ENCODE data around the gene STON2. TPM values are rescaled to one million over a fixed set of nuclear protein-coding genes. Genes with fewer than 3 reads are reported as not detected.
"Not testable (repeated sequence)": the region's sequence is repeated elsewhere in the genome, so short reads cannot be mapped to it uniquely, and the experiment has no call there.

STON2 gene
- total RNA-seq, 1 donor from 2014 or later: not detected

DNA sequence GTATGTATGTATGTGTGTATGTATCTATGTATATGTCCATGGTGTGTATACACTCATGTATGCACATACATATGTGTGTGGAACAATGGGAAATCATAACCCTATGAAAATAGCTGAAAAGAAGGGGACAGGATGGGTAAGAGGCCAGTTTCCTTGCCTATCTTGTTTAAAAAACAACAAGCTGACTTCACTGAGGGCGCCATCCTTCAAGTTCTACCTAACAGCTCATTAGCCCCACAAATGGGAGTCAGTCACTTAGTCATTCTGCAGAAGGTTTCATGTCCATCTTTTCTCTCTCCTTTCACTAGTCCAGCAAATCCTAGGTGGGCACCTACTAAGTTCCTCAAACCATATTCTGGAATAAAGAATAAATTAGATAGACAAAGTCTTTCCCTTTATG, 14.7 kb downstream of the STON2 start:
- ATAC-seq (ENCODE audit: low read depth): no peak
- POLR2A ChIA-PET: no interaction called here
- Mint-ChIP-seq H3K27ac (no peak overlapping the region), H3K9me3 (no peaks in the 10 kb centered on the region), H3K4me3 (no peak overlapping the region), H3K4me1 (no peaks in the 10 kb centered on the region), H3K27me3 (peaks cover 5% of the 10 kb centered on the region), H3K36me3 (ENCODE audit: low read depth) (no peaks in the 10 kb centered on the region)
- TF ChIP-seq, protein P1, sequence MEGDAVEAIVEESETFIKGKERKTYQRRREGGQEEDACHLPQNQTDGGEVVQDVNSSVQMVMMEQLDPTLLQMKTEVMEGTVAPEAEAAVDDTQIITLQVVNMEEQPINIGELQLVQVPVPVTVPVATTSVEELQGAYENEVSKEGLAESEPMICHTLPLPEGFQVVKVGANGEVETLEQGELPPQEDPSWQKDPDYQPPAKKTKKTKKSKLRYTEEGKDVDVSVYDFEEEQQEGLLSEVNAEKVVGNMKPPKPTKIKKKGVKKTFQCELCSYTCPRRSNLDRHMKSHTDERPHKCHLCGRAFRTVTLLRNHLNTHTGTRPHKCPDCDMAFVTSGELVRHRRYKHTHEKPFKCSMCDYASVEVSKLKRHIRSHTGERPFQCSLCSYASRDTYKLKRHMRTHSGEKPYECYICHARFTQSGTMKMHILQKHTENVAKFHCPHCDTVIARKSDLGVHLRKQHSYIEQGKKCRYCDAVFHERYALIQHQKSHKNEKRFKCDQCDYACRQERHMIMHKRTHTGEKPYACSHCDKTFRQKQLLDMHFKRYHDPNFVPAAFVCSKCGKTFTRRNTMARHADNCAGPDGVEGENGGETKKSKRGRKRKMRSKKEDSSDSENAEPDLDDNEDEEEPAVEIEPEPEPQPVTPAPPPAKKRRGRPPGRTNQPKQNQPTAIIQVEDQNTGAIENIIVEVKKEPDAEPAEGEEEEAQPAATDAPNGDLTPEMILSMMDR (IDR thresholded peaks at IDR 0.05): no peak
- CTCF ChIA-PET: no interaction called here
- DNase-seq: no peak
- intact Hi-C loops (cut with micrococcal nuclease): no loop called here

DNA sequence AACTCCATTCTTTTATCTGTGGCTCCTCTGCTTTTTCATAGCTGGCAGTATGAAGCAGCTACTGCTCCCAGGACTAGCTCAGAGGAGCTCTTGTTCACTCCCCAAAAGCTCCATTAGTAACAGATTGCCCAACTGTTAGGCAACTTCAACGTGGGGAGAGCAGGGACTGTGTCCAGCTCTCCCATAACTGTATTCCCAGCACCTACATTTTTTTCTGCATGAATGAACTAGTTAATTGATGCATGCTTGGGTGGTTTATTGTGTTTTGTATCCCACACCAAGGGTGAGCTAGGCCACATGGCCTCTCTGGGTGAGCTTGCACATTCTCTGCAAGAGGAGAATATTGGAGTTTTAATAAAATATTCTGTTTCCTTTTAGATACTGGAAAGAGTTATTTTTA, 15.2 kb downstream of the STON2 start:
- no peaks in the 10 kb centered on the region for H3K4me1 Mint-ChIP-seq
- H3K27me3 Mint-ChIP-seq: peaks cover 5% of the 10 kb centered on the region
- intact Hi-C loops (cut with micrococcal nuclease): no loop called here
- no peaks in the 10 kb centered on the region for H3K36me3 Mint-ChIP-seq (ENCODE audit: low read depth)
- no peak overlapping the region for H3K27ac Mint-ChIP-seq
- CTCF ChIA-PET: no interaction called here
- no peaks in the 10 kb centered on the region for H3K9me3 Mint-ChIP-seq
- POLR2A ChIA-PET: no interaction called here
- DNase-seq (no peak), ATAC-seq (ENCODE audit: low read depth) (no peak)
- TF ChIP-seq, protein P1 (IDR thresholded peaks at IDR 0.05): no peak
- no peak overlapping the region for H3K4me3 Mint-ChIP-seq

DNA sequence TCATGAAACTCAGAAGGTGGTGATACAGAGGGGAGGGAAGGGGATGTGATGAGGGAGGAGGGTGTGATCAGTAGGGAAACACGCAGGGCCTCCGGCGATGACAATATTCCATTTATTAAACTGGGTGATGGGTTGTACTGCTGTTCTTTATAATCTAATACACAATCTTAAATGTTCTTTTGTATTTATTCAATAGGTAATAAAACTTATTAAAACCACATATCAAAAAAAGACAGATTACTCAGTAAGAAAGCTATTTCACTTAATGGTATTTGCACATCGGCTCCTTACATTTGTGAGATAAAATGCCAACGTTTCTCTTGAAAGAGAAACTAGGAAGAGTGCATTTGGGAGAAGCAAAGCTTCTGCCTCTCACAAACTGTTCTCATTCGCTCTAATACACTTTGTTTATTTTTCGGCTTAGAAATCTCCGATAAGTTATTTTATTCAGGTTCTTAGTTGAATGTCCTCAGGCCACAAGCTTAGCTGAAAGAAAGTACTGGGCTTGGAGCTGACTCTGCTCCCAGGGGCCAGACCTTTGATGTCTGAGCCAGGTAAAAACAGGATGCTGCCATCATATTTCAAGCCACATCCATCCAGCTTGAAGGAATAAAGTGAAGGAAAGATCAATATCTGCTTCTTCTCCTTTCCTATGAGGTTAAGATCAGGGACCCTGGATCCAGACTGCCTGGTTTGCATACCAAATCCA, 17.5 kb downstream of the STON2 start:
- POLR2A ChIA-PET: no interaction called here
- DNase-seq (no peak), ATAC-seq (ENCODE audit: low read depth) (no peak)
- H3K27me3 Mint-ChIP-seq: peaks cover 5% of the 10 kb centered on the region
- no peak overlapping the region for H3K27ac Mint-ChIP-seq
- H3K4me3 Mint-ChIP-seq: no peak overlapping the region
- no peaks in the 10 kb centered on the region for H3K9me3 Mint-ChIP-seq
- H3K4me1 Mint-ChIP-seq: no peaks in the 10 kb centered on the region
- TF ChIP-seq, protein P1 (IDR thresholded peaks at IDR 0.05): no peak
- CTCF ChIA-PET: no interaction called here
- H3K36me3 Mint-ChIP-seq (ENCODE audit: low read depth): no peaks in the 10 kb centered on the region
- intact Hi-C loops (cut with micrococcal nuclease): no loop called here

DNA sequence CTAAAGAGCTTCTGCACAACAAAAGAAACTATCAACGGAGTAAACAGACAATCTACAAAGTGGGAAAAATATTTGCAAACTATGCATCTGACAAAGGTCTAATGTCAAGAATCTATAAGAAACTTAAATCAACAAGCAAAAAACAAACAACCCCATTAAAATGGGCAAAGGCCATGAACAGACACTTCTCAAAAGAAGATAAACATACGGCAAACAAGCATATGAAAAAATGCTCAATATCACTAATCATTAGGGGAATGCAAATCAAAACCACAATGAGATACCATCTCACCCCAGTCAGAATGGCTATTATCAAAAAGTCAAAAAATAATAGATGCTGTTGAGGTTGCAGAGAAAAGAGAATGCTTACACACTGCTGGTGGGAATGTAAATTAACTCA, 20.1 kb downstream of the STON2 start:
- H3K4me1 Mint-ChIP-seq; POLR2A ChIA-PET; intact Hi-C loops (cut with micrococcal nuclease); CTCF ChIA-PET; H3K27ac Mint-ChIP-seq; H3K4me3 Mint-ChIP-seq; H3K27me3 Mint-ChIP-seq; H3K36me3 Mint-ChIP-seq (ENCODE audit: low read depth); ATAC-seq (ENCODE audit: low read depth); H3K9me3 Mint-ChIP-seq; DNase-seq: not testable (repeated sequence)

DNA sequence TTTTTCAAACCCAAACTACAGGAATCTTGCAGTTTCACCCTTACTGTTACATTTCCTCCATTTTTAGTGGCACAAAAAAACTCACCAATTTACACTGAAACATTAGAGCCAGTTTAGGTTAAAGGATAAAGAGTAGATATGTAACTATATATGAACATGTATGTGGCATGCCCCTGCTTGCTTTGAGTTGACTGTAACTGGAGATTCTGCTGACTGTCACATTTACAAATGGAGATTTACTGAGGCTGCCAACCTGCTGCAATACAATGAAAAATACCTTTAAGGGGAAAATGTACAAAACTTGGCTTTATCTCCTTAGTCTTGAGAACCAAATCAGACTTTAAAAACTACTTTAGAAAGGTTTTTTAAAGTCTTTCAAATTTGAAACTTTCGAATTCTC, 28.3 kb downstream of the STON2 start:
- ChIA-PET POLR2A (no interaction called here), CTCF (no interaction called here)
- Mint-ChIP-seq H3K36me3 (ENCODE audit: low read depth) (no peaks in the 10 kb centered on the region), H3K4me1 (no peaks in the 10 kb centered on the region), H3K4me3 (no peak overlapping the region), H3K9me3 (no peaks in the 10 kb centered on the region), H3K27ac (no peak overlapping the region), H3K27me3 (peaks cover 3% of the 10 kb centered on the region)
- DNase-seq (no peak), ATAC-seq (ENCODE audit: low read depth) (no peak)
- TF ChIP-seq, protein P1 (IDR thresholded peaks at IDR 0.05): no peak
- intact Hi-C loops (cut with micrococcal nuclease): no loop called here

DNA sequence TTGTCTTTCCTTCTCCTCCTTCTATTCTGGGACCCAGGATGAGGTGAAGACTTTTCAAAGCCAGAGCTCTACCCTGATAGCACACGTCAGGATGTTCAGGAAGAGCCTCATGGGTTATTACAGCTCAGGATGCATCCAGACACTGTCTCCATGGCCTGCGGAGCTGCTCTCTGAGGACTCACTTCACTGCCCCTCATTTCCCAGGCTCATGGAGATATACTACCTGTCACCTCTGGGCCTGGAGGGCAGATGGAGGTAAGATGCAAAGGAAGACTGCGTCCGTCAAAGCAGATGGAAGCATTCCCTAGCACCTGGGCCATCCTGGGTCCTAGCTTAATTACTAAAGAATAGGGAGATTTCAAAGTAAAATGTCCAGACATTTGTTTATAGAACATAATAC, 32.6 kb downstream of the STON2 start:
- POLR2A ChIA-PET: no interaction called here
- intact Hi-C loops (cut with micrococcal nuclease): no loop called here
- H3K4me1 Mint-ChIP-seq: no peaks in the 10 kb centered on the region
- no peak overlapping the region for H3K27ac Mint-ChIP-seq
- no peak overlapping the region for H3K4me3 Mint-ChIP-seq
- no peaks in the 10 kb centered on the region for H3K36me3 Mint-ChIP-seq (ENCODE audit: low read depth)
- DNase-seq (no peak), ATAC-seq (ENCODE audit: low read depth) (no peak)
- CTCF ChIA-PET: no interaction called here
- peaks cover 2% of the 10 kb centered on the region for H3K27me3 Mint-ChIP-seq
- TF ChIP-seq, protein P1 (IDR thresholded peaks at IDR 0.05): no peak
- no peaks in the 10 kb centered on the region for H3K9me3 Mint-ChIP-seq

Measured in activated B cell treated with CpG ODN at 0.5 μM for 24 hours (primary cell).